ENCODE data around the gene ZNF627. TPM values are rescaled to one million over a fixed set of nuclear protein-coding genes. Genes with fewer than 3 reads are reported as not detected.

The ZNF627 gene
- total RNA-seq, 1 donor from 2014 or later, result 17.0 TPM

DNA sequence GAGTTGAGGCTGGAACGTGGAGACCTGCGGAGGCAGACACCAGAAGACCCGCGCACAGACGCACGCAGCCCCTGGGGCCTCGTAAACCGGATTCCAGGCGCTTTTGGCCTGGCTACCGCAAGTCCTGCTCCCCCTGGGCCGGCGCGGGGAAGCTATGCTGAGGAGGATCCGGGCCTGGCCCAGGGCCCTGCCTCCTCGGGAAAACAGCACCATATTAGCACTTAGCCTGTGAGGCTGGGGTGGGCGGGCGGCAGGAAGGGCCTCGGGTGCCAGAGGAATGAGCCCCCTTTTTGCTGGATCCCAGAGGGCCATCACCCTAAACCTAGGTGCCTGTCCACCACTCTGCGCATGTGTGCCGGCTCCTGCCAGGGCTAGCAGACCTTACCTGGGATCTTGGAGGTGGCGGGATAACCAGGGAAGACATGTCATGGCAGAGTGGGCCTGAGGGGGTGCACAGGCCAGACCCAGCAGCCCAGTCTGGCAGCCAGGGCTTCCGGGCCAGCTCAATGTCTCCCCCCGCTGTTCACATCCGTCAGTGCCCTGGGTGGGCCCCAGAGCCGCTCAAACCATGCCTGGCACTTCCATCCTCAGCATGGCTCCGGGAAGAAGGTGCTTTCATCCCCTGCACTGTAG, 45.6 kb upstream of the ZNF627 start:
- no peak overlapping the region for H3K27ac Mint-ChIP-seq
- no peak overlapping the region for H3K4me3 Mint-ChIP-seq
- no peaks in the 10 kb centered on the region for H3K27me3 Mint-ChIP-seq
- CTCF ChIA-PET, result interaction anchor here (1.8 kb wide), 1 partner anchor 16 kb away, joined by 9 read pairs; no protein-coding TSS in a partner anchor
- TF ChIP-seq, protein P1, sequence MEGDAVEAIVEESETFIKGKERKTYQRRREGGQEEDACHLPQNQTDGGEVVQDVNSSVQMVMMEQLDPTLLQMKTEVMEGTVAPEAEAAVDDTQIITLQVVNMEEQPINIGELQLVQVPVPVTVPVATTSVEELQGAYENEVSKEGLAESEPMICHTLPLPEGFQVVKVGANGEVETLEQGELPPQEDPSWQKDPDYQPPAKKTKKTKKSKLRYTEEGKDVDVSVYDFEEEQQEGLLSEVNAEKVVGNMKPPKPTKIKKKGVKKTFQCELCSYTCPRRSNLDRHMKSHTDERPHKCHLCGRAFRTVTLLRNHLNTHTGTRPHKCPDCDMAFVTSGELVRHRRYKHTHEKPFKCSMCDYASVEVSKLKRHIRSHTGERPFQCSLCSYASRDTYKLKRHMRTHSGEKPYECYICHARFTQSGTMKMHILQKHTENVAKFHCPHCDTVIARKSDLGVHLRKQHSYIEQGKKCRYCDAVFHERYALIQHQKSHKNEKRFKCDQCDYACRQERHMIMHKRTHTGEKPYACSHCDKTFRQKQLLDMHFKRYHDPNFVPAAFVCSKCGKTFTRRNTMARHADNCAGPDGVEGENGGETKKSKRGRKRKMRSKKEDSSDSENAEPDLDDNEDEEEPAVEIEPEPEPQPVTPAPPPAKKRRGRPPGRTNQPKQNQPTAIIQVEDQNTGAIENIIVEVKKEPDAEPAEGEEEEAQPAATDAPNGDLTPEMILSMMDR (IDR thresholded peaks at IDR 0.05), result no peak
- H3K4me1 Mint-ChIP-seq, result peaks cover 39% of the 10 kb centered on the region
- POLR2A ChIA-PET, result interaction anchor here (0.6 kb wide), 1 partner anchor 794 kb away, joined by 4 read pairs; no protein-coding TSS in a partner anchor
- H3K9me3 Mint-ChIP-seq, result no peaks in the 10 kb centered on the region
- intact Hi-C loops (cut with micrococcal nuclease), result no loop called here
- DNase-seq, result no peak
- H3K36me3 Mint-ChIP-seq (ENCODE audit: low read depth), result peaks cover 36% of the 10 kb centered on the region
- no peak for ATAC-seq (ENCODE audit: low read depth)

DNA sequence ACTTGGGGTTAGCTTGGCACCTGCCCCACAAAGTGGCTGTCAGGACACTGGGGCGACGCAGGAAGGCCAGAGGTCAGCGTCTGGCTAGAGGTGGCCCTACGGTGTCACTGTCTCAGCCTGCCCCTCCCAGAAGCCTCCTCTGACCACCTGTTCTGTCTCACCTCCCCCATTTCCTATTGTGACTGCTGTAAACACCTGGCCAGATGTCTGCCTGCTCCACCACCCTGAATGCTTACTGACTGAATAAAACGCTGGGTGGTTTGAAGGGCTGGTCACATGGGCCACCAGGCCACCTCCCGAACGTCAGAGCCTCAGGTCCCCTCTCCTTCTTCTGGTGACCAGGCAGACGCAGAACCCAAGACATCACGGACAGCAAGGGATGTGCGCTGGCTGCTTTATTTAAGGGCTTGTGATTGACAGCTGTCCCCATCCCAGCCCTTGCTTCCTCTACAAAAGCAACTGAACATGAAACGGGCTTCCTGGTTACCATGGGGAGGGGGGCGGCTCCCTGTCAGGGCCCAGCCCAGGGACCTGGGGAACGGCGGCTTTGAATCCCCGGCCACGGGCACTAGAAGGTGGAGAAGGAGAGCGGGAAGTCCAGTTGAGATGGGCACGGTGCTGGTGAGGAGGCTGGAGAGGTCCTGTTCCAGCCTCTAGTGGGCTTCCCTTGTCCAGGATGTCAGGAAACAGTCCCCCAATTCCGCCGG, 44.5 kb upstream of the ZNF627 start:
- no peak for ATAC-seq (ENCODE audit: low read depth)
- intact Hi-C loops (cut with micrococcal nuclease), result no loop called here
- H3K4me3 Mint-ChIP-seq, result no peak overlapping the region
- TF ChIP-seq, protein P1 (IDR thresholded peaks at IDR 0.05), result no peak
- CTCF ChIA-PET, result interaction anchor here (1.8 kb wide), 1 partner anchor 17 kb away, joined by 9 read pairs; no protein-coding TSS in a partner anchor
- H3K27me3 Mint-ChIP-seq, result no peaks in the 10 kb centered on the region
- no peaks in the 10 kb centered on the region for H3K9me3 Mint-ChIP-seq
- no peak for DNase-seq
- H3K27ac Mint-ChIP-seq, result peak overlapping the region; percentile 54
- peaks cover 39% of the 10 kb centered on the region for H3K36me3 Mint-ChIP-seq (ENCODE audit: low read depth)
- H3K4me1 Mint-ChIP-seq, result peaks cover 45% of the 10 kb centered on the region
- POLR2A ChIA-PET, result no interaction called here

DNA sequence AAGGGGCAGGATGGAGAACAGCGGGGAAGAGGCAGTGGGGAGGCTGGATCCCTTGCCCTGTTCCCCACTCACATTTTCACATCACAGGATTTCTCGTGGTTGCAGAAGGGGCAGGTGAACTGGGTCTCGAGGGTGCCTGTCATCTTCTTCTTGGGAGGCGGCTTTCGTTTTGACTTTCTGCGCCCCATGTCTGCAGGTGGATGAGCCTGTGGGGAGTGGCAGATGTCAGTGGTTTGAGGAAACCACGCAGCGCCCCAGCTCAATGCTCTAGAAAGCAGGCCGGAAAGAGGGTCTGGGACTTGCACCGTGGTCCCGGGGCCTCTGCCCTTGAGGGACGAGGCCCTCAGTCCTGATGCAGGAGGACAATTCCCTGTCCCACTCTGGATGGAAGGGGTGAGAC, 43.1 kb upstream of the ZNF627 start:
- ChIA-PET CTCF (no interaction called here), POLR2A (interaction anchor here (0.6 to 1.2 kb wide), 8 partner anchors 24 to 996 kb away, joined by 3 to 8 read pairs (median 5); partner anchors contain the start of gene ECSIT)
- DNase-seq, result no peak
- peak overlapping the region; percentile 77 for H3K27ac Mint-ChIP-seq
- H3K4me1 Mint-ChIP-seq, result peaks cover 58% of the 10 kb centered on the region
- no peaks in the 10 kb centered on the region for H3K27me3 Mint-ChIP-seq
- no peaks in the 10 kb centered on the region for H3K9me3 Mint-ChIP-seq
- ATAC-seq (ENCODE audit: low read depth), result peak; percentile 36
- intact Hi-C loops (cut with micrococcal nuclease), result no loop called here
- H3K4me3 Mint-ChIP-seq, result peak overlapping the region; percentile 44
- TF ChIP-seq, protein P1 (IDR thresholded peaks at IDR 0.05), result no peak
- H3K36me3 Mint-ChIP-seq (ENCODE audit: low read depth), result peaks cover 42% of the 10 kb centered on the region

DNA sequence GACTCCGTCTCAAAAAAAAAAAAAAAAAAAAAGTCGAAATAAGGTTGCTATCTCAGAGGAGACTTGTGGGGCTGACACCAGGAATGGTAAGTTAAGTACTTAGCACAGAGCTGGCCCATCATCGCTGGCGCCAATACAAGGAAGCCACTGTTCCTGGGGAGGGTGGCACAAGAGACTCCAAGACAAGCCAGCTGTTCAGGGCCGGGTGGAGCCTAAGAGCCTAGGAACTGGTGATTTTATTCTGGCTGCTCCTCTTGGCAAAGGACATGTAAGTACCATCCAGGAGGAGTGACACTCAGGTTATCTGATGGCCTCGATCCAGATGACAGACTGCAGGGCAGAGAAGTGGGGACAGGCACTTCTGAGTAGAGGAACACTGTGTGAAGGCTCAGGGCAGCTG, 42.0 kb upstream of the ZNF627 start:
- CTCF ChIA-PET, result no interaction called here
- Mint-ChIP-seq H3K36me3 (ENCODE audit: low read depth) (peaks cover 44% of the 10 kb centered on the region), H3K27me3 (no peaks in the 10 kb centered on the region), H3K4me1 (peaks cover 64% of the 10 kb centered on the region), H3K27ac (peak overlapping the region; percentile 5), H3K4me3 (no peak overlapping the region), H3K9me3 (no peaks in the 10 kb centered on the region)
- POLR2A ChIA-PET, result interaction anchor here (0.6 to 1.0 kb wide), 5 partner anchors 26 to 1165 kb away, joined by 4 to 7 read pairs (median 5); partner anchors contain the start of gene ECSIT
- TF ChIP-seq, protein P1 (IDR thresholded peaks at IDR 0.05), result no peak
- intact Hi-C loops (cut with micrococcal nuclease), result no loop called here
- no peak for ATAC-seq (ENCODE audit: low read depth)
- DNase-seq, result no peak

Measured in activated B cell treated with CpG ODN at 0.5 μM for 24 hours (primary cell).